Measurements from ENCODE around the gene CNDP1. TPM values are rescaled to one million over a fixed set of nuclear protein-coding genes. Genes with fewer than 3 reads are reported as not detected.

CNDP1 gene
- total RNA-seq, 1 donor from 2014 or later = not detected

DNA sequence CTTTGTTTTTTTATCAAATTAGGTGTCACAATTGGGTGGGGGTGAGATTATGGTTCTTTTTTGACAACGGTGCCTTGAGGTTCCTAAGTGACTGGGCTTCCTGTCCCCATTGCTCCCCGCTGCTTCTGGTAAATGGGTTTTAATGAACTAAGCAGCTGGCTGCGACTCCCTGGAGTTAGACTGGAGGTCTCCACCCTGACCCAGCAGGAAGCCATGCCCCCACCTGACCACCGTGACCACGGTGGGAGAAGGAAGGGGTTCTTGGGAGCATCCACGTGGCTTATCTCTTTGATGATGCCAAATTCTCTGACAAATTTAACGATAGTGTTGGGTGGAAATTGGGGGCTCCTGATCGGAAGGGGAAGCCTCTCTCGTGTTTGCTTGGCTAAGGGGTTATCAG lies 25.9 kb upstream of the CNDP1 start:
- no peak overlapping the region for H3K4me2 ChIP-seq
- Mint-ChIP-seq H3K4me3 (no peak overlapping the region), H3K27me3 (ENCODE audit: insufficient read depth, low read depth) (no peaks in the 10 kb centered on the region), H3K36me3 (peaks cover 40% of the 10 kb centered on the region), H3K9me3 (no peaks in the 10 kb centered on the region), H3K27ac (no peak overlapping the region), H3K4me1 (no peaks in the 10 kb centered on the region)
- H3K4me1 ChIP-seq = no peaks in the 10 kb centered on the region
- H3K4me3 ChIP-seq = no peak overlapping the region
- TF ChIP-seq EZH2phosphoT487 (IDR thresholded peaks at IDR 0.05) = no peak
- TF ChIP-seq, protein P1, sequence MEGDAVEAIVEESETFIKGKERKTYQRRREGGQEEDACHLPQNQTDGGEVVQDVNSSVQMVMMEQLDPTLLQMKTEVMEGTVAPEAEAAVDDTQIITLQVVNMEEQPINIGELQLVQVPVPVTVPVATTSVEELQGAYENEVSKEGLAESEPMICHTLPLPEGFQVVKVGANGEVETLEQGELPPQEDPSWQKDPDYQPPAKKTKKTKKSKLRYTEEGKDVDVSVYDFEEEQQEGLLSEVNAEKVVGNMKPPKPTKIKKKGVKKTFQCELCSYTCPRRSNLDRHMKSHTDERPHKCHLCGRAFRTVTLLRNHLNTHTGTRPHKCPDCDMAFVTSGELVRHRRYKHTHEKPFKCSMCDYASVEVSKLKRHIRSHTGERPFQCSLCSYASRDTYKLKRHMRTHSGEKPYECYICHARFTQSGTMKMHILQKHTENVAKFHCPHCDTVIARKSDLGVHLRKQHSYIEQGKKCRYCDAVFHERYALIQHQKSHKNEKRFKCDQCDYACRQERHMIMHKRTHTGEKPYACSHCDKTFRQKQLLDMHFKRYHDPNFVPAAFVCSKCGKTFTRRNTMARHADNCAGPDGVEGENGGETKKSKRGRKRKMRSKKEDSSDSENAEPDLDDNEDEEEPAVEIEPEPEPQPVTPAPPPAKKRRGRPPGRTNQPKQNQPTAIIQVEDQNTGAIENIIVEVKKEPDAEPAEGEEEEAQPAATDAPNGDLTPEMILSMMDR (IDR thresholded peaks at IDR 0.05) = no peak
- TF ChIP-seq EZH2 (IDR thresholded peaks at IDR 0.05) = no peak
- H3K9me3 ChIP-seq (ENCODE audit: low read depth) = no peaks in the 10 kb centered on the region
- no peak overlapping the region for H3K27ac ChIP-seq
- no peaks in the 10 kb centered on the region for H3F3A ChIP-seq (ENCODE audit: low read depth)
- no peaks in the 10 kb centered on the region for H3K27me3 ChIP-seq
- H2AFZ ChIP-seq (replicated peaks) = no peak overlapping the region
- H4K20me1 ChIP-seq (ENCODE audit: low read depth) = no peaks in the 10 kb centered on the region
- no peaks in the 10 kb centered on the region for H3K79me2 ChIP-seq (ENCODE audit: low read depth)
- DNase-seq (ENCODE audit: low spot score) = no peak
- H3K36me3 ChIP-seq = no peaks in the 10 kb centered on the region
- no peak overlapping the region for H3K9ac ChIP-seq

DNA sequence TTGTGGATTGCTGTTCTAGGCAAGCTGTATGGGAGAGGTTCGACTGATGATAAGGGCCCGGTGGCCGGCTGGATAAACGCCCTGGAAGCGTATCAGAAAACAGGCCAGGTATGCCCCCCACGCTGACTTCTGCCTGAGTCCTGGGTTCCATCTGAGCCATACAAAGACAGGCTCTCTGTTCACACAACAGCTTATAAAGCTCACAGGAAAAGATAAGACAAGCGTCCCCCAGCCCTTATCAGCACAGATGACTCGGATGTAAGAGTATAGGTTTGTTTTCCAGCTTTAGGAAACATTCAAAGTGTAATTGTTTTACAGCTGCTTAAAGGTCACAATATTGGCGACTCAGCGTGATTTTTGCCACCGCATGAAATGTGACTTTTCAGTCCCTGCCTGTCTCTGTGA lies 25.5 kb upstream of the CNDP1 start:
- H3K36me3 Mint-ChIP-seq = peaks cover 42% of the 10 kb centered on the region
- no peaks in the 10 kb centered on the region for H3K36me3 ChIP-seq

DNA sequence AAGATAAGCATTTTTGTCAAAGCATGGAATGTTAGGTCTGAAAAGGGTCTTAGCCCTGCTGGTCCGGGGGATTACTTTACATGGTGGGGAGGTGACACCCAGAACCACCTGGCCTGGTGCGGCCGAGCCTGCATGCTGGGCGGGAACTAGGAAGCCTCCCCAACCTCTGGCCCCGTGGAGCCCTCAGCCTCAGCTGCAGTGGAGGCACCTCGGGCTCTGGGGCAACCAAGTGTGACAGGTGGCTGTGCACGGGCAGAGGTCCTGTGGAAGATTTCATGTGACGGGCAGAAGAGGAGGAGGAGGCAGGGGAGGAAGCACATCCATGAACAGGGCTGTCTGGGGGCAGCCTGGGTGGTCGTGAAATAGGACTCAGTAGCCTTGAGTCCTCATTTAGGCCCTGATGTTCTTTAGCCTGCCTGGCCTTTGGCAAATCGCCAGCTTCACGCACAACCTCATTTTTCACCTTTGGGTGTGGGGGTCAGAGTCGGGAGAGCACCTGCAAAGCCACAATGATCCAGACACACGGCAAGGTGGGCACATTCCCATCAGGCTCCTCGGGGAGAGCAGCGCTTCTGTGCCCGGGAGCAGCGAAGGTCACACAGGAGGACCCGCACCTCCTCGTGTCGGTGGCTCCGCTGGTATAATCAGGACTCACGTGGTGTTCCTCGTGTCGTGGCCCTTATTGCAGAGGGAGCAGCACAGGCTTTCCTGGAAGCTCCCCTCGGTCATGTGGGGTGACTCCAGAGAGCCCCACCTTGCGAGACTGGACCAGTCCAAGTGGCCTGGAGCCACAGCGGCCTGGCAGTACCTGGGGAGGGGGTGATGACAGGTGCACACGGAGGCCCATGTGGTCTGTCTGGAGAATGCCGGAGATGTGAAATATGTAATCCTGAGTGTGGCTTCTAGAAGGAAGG lies 24.2 kb upstream of the CNDP1 start:
- H3K4me1 ChIP-seq = no peaks in the 10 kb centered on the region
- H3K4me3 Mint-ChIP-seq = no peak overlapping the region
- peaks cover 45% of the 10 kb centered on the region for H3K36me3 Mint-ChIP-seq
- no peaks in the 10 kb centered on the region for H4K20me1 ChIP-seq (ENCODE audit: low read depth)
- H3K27me3 ChIP-seq = no peaks in the 10 kb centered on the region
- no peaks in the 10 kb centered on the region for H3K27me3 Mint-ChIP-seq (ENCODE audit: insufficient read depth, low read depth)
- H3K79me2 ChIP-seq (ENCODE audit: low read depth) = no peaks in the 10 kb centered on the region
- no peaks in the 10 kb centered on the region for H3K9me3 ChIP-seq (ENCODE audit: low read depth)
- H2AFZ ChIP-seq (replicated peaks) = no peak overlapping the region
- H3K4me2 ChIP-seq = no peak overlapping the region
- TF ChIP-seq EZH2phosphoT487 (IDR thresholded peaks at IDR 0.05) (no peak), EZH2 (IDR thresholded peaks at IDR 0.05) (no peak)
- TF ChIP-seq, protein P1 (IDR thresholded peaks at IDR 0.05) = no peak
- H3K4me1 Mint-ChIP-seq = no peaks in the 10 kb centered on the region
- no peaks in the 10 kb centered on the region for H3K36me3 ChIP-seq
- no peak overlapping the region for H3K27ac Mint-ChIP-seq
- H3K9ac ChIP-seq = no peak overlapping the region
- no peaks in the 10 kb centered on the region for H3K9me3 Mint-ChIP-seq
- H3F3A ChIP-seq (ENCODE audit: low read depth) = no peaks in the 10 kb centered on the region
- no peak overlapping the region for H3K27ac ChIP-seq
- DNase-seq (ENCODE audit: low spot score) = no peak
- no peak overlapping the region for H3K4me3 ChIP-seq

More for the DNA sequence above, 25.5 kb upstream of the CNDP1 start:
- no peaks in the 10 kb centered on the region for H4K20me1 ChIP-seq (ENCODE audit: low read depth)
- Mint-ChIP-seq H3K9me3 (no peaks in the 10 kb centered on the region), H3K4me1 (no peaks in the 10 kb centered on the region), H3K27me3 (ENCODE audit: insufficient read depth, low read depth) (no peaks in the 10 kb centered on the region), H3K4me3 (no peak overlapping the region), H3K27ac (no peak overlapping the region)
- no peak overlapping the region for H3K9ac ChIP-seq
- H3K27me3 ChIP-seq = no peaks in the 10 kb centered on the region
- DNase-seq (ENCODE audit: low spot score) = no peak
- no peak overlapping the region for H3K27ac ChIP-seq
- H3K4me1 ChIP-seq = no peaks in the 10 kb centered on the region
- TF ChIP-seq EZH2phosphoT487 (IDR thresholded peaks at IDR 0.05) (no peak), EZH2 (IDR thresholded peaks at IDR 0.05) (no peak)
- TF ChIP-seq, protein P1 (IDR thresholded peaks at IDR 0.05) = no peak
- no peaks in the 10 kb centered on the region for H3K9me3 ChIP-seq (ENCODE audit: low read depth)
- no peak overlapping the region for H3K4me3 ChIP-seq
- H3F3A ChIP-seq (ENCODE audit: low read depth) = no peaks in the 10 kb centered on the region
- H3K79me2 ChIP-seq (ENCODE audit: low read depth) = no peaks in the 10 kb centered on the region
- no peak overlapping the region for H3K4me2 ChIP-seq
- no peak overlapping the region for H2AFZ ChIP-seq (replicated peaks)
